Measurements from ENCODE around the gene TMEM221.

The TMEM221 gene

DNA sequence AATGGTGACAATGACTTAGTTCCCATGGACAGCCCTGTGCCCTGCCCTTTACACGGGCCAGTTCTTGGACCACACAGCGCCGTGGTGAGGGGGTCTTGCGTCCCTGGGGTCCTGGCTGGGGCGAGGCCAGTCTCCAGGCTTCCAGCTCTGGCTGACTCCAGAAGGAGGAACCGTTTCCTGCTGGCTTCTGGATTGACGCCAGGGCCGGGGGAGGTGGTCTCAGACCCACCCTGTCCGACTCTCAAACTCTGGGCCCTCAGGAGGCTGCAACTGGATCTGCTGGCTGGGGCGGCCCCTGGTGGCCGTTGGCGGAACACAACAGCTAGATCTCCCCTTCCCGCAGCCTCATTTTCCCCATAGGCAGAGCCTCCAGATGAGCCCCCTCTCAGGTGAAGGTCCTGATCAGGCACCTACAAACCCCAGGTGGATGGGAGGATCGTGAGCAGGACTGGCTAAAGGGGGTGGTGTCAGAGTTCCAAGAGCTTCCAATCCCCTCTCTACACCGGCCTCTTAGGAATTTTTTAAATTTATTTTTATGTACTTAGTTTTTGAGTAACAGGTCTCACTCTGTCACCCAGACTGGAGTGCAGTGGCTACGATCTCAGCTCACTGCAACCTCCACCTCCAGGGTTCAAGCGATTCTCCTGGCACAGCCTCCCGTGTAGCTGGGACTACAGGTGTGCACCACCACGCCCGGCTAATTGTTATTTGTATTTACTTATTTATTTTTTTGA is 62.4 kb downstream of the TMEM221 start (continued):
- TF ChIP-seq ZNF530 (tag by site-specific recombination; IDR thresholded peaks at IDR 0.05; ENCODE audit: low read depth) (no peak), ZNF10 (tag by site-specific recombination; IDR thresholded peaks at IDR 0.05) (0 out of 2 replicates have a peak, but pooled peaks have one; percentile 10), ZNF704 (tag by site-specific recombination; IDR thresholded peaks at IDR 0.05) (no peak), ZNF585B (tag by site-specific recombination; IDR thresholded peaks at IDR 0.05) (no peak), KLF17 (tag by site-specific recombination; IDR thresholded peaks at IDR 0.05) (peak; percentile 28; the same call in 1 of the 2 replicates), KLF1 (tag by site-specific recombination; IDR thresholded peaks at IDR 0.05) (0 out of 2 replicates have a peak, but pooled peaks have one; percentile 52), ZNF398 (tag by site-specific recombination; IDR thresholded peaks at IDR 0.05) (no peak), ZNF571 (tag by site-specific recombination; IDR thresholded peaks at IDR 0.05) (no peak), SCRT1 (tag by site-specific recombination; IDR thresholded peaks at IDR 0.05; ENCODE audit: borderline replicate concordance) (peak; percentile 18; the same call in 1 of the 2 replicates), KLF9 (tag by site-specific recombination; IDR thresholded peaks at IDR 0.05; ENCODE audit: low read depth) (no peak), ZBTB20 (tag by site-specific recombination; IDR thresholded peaks at IDR 0.05) (no peak), ZNF280C (tag by site-specific recombination; IDR thresholded peaks at IDR 0.05) (no peak), ZNF155 (tag by site-specific recombination; IDR thresholded peaks at IDR 0.05) (no peak), ZNF211 (tag by site-specific recombination; IDR thresholded peaks at IDR 0.05; ENCODE audit: low read depth) (no peak), CTCF (tag by site-specific recombination; IDR thresholded peaks at IDR 0.05) (peak; percentile 81), PRDM4 (tag by site-specific recombination; IDR thresholded peaks at IDR 0.05) (no peak), ZNF157 (tag by site-specific recombination; IDR thresholded peaks at IDR 0.05) (no peak), ZNF239 (tag by site-specific recombination; IDR thresholded peaks at IDR 0.05) (no peak)
- TF ChIP-seq, protein P1, sequence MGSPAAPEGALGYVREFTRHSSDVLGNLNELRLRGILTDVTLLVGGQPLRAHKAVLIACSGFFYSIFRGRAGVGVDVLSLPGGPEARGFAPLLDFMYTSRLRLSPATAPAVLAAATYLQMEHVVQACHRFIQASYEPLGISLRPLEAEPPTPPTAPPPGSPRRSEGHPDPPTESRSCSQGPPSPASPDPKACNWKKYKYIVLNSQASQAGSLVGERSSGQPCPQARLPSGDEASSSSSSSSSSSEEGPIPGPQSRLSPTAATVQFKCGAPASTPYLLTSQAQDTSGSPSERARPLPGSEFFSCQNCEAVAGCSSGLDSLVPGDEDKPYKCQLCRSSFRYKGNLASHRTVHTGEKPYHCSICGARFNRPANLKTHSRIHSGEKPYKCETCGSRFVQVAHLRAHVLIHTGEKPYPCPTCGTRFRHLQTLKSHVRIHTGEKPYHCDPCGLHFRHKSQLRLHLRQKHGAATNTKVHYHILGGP (tag by site-specific recombination; IDR thresholded peaks at IDR 0.05), result no peak
- TF ChIP-seq, protein P2, sequence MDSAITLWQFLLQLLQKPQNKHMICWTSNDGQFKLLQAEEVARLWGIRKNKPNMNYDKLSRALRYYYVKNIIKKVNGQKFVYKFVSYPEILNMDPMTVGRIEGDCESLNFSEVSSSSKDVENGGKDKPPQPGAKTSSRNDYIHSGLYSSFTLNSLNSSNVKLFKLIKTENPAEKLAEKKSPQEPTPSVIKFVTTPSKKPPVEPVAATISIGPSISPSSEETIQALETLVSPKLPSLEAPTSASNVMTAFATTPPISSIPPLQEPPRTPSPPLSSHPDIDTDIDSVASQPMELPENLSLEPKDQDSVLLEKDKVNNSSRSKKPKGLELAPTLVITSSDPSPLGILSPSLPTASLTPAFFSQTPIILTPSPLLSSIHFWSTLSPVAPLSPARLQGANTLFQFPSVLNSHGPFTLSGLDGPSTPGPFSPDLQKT (IDR thresholded peaks at IDR 0.05; ENCODE audit: borderline replicate concordance, low read depth, low read length), result no peak
- TF ChIP-seq, protein P3, sequence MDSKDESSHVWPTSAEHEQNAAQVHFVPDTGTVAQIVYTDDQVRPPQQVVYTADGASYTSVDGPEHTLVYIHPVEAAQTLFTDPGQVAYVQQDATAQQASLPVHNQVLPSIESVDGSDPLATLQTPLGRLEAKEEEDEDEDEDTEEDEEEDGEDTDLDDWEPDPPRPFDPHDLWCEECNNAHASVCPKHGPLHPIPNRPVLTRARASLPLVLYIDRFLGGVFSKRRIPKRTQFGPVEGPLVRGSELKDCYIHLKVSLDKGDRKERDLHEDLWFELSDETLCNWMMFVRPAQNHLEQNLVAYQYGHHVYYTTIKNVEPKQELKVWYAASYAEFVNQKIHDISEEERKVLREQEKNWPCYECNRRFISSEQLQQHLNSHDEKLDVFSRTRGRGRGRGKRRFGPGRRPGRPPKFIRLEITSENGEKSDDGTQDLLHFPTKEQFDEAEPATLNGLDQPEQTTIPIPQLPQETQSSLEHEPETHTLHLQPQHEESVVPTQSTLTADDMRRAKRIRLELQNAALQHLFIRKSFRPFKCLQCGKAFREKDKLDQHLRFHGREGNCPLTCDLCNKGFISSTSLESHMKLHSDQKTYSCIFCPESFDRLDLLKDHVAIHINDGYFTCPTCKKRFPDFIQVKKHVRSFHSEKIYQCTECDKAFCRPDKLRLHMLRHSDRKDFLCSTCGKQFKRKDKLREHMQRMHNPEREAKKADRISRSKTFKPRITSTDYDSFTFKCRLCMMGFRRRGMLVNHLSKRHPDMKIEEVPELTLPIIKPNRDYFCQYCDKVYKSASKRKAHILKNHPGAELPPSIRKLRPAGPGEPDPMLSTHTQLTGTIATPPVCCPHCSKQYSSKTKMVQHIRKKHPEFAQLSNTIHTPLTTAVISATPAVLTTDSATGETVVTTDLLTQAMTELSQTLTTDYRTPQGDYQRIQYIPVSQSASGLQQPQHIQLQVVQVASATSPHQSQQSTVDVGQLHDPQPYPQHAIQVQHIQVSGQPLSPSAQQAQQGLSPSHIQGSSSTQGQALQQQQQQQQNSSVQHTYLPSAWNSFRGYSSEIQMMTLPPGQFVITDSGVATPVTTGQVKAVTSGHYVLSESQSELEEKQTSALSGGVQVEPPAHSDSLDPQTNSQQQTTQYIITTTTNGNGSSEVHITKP (tag by site-specific recombination; IDR thresholded peaks at IDR 0.05), result no peak

Data from HEK293 (cell line).